KBM-7 (cell line): Measurements from ENCODE around the gene AAMDC.

Experiments
- DNase-seq: peaks from one replicate; pipeline ENCODE4 v3.0.0-alpha.2; 2015
- in situ Hi-C: fragments of 300-500 bp; cut with MboI; formaldehyde crosslinking; loops from 2 replicates; pipeline ENCODE4 v1.14.3; 2020; ENCODE audit warnings: low sequenced_read_pairs, low pct_unique_long_range_greater_than_20kb, mixed read lengths

AAMDC gene

GRCh38 chr11:77820565-77821348 is at the start of gene AAMDC, which contains the start of gene RSF1:
AAMDC (plus strand) TSS chr11:77821144; CDS start chr11:77842497, 21,353 bp downstream.
RSF1 (minus strand) TSS chr11:77820722; CDS start chr11:77820714, 8 bp downstream.
- in situ Hi-C loops = no loop called here
- peak; percentile 99 for DNase-seq

- in situ Hi-C loops = no loop called here
- no peak for DNase-seq
Measured at GRCh38 chr11:77775936-77776335, 45.0 kb upstream of the AAMDC start.

DNA sequence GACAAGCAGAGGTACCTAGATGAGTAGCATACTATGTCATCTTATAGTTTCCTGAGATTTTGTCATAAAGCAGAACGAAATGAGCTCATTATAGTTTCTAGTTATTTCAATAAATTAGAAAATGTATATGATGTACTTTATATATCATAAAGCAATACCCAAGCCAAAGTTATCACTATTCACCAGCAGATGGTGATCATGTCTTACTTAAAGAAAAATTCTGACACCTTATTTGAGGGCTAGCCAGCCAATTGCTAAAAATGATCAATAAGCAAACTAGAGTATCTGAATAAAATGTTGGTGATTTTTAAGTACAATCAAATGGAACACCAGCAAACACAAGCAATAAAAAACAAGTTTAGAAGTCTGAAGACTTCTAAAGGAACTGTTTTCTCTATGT is 44.5 kb upstream of the AAMDC start:
- in situ Hi-C loops = no loop called here
- DNase-seq = peak; percentile 49

DNA sequence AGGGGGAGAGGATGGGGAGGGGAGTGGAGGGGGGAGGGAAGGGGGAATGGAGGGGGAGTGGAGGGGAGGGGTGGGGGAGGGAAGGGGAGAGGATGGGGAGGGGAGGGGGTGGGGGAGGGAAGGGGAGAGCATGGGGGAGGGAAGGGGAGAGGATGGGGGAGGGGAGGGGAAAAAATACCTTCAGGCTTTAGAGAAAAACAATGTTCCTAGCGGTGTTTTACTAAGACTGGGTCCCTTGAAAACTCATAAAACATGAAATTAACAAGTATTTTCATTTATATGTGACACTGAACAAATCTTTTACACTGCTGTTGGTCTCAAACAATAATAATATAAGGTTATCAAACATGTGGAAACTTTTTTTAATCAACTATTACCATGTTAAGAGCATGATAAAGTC is 42.8 kb upstream of the AAMDC start:
- in situ Hi-C loops = no loop called here

GRCh38 chr11:77778549-77778948 is 42.4 kb upstream of the AAMDC start:
- in situ Hi-C loops = no loop called here
- no peak for DNase-seq

More for the DNA sequence above, 42.8 kb upstream of the AAMDC start:
- no peak for DNase-seq

- in situ Hi-C loops = no loop called here
- no peak for DNase-seq
Measured at GRCh38 chr11:77779935-77780334, 41.0 kb upstream of the AAMDC start.

- DNase-seq = no peak
- in situ Hi-C loops = no loop called here
Measured at GRCh38 chr11:77783025-77783424, 37.9 kb upstream of the AAMDC start.

GRCh38 chr11:77784572-77784971 is 36.4 kb upstream of the AAMDC start:
- in situ Hi-C loops = no loop called here

GRCh38 chr11:77789061-77789730 is 31.7 kb upstream of the AAMDC start:
- no peak for DNase-seq
- in situ Hi-C loops = no loop called here

More at GRCh38 chr11:77784572-77784971, 36.4 kb upstream of the AAMDC start:
- no peak for DNase-seq

- no peak for DNase-seq
- in situ Hi-C loops = no loop called here
Measured at GRCh38 chr11:77789731-77790476, 31.0 kb upstream of the AAMDC start.

DNA sequence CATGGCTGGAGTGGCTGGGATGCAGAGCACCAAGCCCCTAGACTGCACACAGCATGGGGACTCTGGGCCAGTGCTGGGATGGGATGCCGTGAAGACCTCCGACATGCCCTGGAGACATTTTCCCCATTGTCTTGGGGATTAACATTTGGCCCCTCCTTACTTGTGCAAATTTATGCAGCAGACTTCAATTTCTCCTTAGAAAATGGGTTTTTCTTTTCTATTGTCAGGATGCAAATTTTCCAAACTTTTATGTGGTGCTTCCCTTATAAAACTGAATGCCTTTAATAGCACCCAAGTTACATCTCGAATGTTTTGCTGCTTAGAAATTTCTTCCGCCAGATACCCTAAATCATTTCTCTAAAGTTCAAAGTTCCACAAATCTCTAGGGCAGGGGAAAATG is 29.6 kb upstream of the AAMDC start:
- in situ Hi-C loops = no loop called here
- no peak for DNase-seq

DNA sequence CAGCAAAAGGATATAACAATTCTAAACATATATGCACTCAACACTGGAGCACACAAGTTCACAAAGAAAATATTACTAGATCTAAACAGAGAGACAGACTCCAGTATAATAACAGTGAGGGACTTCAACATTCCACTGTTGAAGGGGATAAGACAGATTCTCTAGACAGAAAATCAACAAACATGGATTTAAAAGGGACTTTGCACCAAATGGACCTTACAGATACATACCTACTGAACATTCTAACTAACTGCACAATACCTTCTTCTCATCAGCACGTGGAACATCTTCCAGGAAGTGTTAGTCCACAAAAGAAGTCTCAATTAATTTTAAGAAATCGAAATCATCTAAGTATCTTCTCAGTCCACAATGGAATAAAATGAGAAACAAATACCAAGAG is 27.0 kb upstream of the AAMDC start:
- no peak for DNase-seq
- in situ Hi-C loops = no loop called here

- in situ Hi-C loops = no loop called here
- no peak for DNase-seq
Measured at GRCh38 chr11:77799338-77799737, 21.6 kb upstream of the AAMDC start.

DNA sequence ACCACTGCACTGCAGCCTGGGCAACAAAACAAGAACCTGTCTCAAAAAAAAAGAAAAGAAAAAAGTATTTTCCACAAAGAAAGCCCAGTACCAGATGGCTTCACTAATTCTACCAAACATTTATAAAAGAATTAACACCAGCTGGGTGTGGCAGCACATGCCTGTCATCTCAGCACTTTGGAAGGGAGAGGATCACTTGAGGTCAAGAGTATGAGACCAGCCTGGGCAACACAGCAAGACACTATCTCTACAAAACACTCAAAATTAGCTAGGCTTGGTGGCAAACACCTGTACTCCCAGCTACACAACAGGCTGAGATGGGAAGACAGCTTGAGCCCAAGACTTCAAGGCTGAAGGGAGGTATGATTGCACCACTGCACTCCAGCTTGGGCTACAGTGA is 20.5 kb upstream of the AAMDC start:
- in situ Hi-C loops = no loop called here
- no peak for DNase-seq

- in situ Hi-C loops = no loop called here
- no peak for DNase-seq
Measured at GRCh38 chr11:77801477-77801876, 19.5 kb upstream of the AAMDC start.

GRCh38 chr11:77806415-77806814 is 14.5 kb upstream of the AAMDC start:
- no peak for DNase-seq

GRCh38 chr11:77806993-77807392 is 14.0 kb upstream of the AAMDC start:
- DNase-seq = no peak
- in situ Hi-C loops = no loop called here

More at GRCh38 chr11:77806415-77806814, 14.5 kb upstream of the AAMDC start:
- in situ Hi-C loops = no loop called here

DNA sequence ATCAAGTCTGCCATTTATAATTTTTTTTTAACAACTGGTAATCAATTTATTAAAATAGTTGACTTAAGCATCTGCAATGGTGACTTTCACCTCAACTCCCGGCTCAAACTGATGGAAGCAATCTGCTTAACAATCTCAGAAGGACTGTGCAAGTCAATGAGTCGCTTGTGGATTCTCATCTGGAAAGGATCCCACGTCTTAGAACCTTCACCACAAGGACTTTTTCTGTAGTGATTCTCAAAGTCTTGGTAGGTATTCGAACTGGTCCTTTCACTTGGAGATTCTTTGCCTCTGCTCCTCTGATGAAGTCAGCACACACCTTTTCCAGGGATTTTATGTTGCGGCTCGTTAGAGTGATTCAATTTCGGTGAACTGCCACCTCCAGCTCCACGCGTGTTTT is 7.7 kb upstream of the AAMDC start:
- in situ Hi-C loops = no loop called here
- DNase-seq = no peak

DNA sequence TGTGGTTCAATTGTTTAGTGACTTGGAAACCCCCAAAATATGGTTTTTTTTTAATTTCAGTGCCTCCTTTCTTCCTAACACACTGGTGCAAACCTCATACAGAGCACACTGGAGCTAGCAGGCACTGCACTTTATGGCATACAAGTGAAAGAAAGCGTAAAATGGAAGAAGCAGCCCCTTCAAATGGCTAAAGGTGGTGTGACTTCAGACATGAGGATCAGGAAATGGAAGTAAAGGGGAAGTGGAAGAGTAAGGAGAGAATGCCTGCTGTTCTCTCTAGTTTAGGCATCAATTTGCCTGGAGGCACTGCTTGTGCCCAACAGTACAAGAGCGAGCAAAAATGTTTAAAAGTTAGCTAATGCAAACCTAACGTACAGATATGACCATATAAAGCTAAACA is 6.1 kb upstream of the AAMDC start:
- no peak for DNase-seq
- in situ Hi-C loops = no loop called here

- DNase-seq = no peak
- in situ Hi-C loops = no loop called here
Measured at GRCh38 chr11:77815459-77815858, 5.5 kb upstream of the AAMDC start.
